ENCODE data around the gene SCML1.
"Not testable (repeated sequence)": the region's sequence is repeated elsewhere in the genome, so short reads cannot be mapped to it uniquely, and the experiment has no call there.

The SCML1 gene

GRCh38 chrX:17773221-17773876 is 36.1 kb downstream of the SCML1 start:
- no peak for TF ChIP-seq CTCF (IDR thresholded peaks at IDR 0.05; ENCODE audit: insufficient read depth, missing control alignments)
- FAIRE-seq (no peak), DNase-seq (ENCODE audit: insufficient read length, low spot score) (no peak)

- FAIRE-seq (no peak), DNase-seq (ENCODE audit: insufficient read length, low spot score) (no peak)
- TF ChIP-seq CTCF (IDR thresholded peaks at IDR 0.05; ENCODE audit: insufficient read depth, missing control alignments): no peak
These were observed 36.8 kb downstream of the SCML1 start for GRCh38 chrX:17774053-17774452.

GRCh38 chrX:17778997-17779396 is 41.7 kb downstream of the SCML1 start:
- FAIRE-seq: no peak
- no peak for DNase-seq (ENCODE audit: insufficient read length, low spot score)
- TF ChIP-seq CTCF (IDR thresholded peaks at IDR 0.05; ENCODE audit: insufficient read depth, missing control alignments): no peak

GRCh38 chrX:17779434-17779833 is 42.1 kb downstream of the SCML1 start:
- TF ChIP-seq CTCF (IDR thresholded peaks at IDR 0.05; ENCODE audit: insufficient read depth, missing control alignments): no peak
- DNase-seq (ENCODE audit: insufficient read length, low spot score) (no peak), FAIRE-seq (no peak)

- DNase-seq (ENCODE audit: insufficient read length, low spot score); FAIRE-seq: not testable (repeated sequence)
These were observed 49.5 kb downstream of the SCML1 start for GRCh38 chrX:17786554-17787347.

GRCh38 chrX:17787557-17787956 is 50.3 kb downstream of the SCML1 start:
- TF ChIP-seq CTCF (IDR thresholded peaks at IDR 0.05; ENCODE audit: insufficient read depth, missing control alignments): no peak
- no peak for FAIRE-seq
- no peak for DNase-seq (ENCODE audit: insufficient read length, low spot score)

- TF ChIP-seq CTCF (IDR thresholded peaks at IDR 0.05; ENCODE audit: insufficient read depth, missing control alignments): peak; percentile 57
- DNase-seq (ENCODE audit: insufficient read length, low spot score): peak; percentile 29
- FAIRE-seq: no peak
These were observed 51.1 kb downstream of the SCML1 start for GRCh38 chrX:17788439-17788838.
